Common myeloid progenitor, CD34-positive (primary cell): Measurements from ENCODE around the gene C1QTNF9.

ENCODE experiments used
- CTCF ChIA-PET: fragments of 350-600 bp; sonication (Branson Sonifier 250); formaldehyde crosslinking; loops from one replicate; lab custom pipeline; 2021; ENCODE audit warnings: antibody characterized with exemption; lab: Charles Lee
- POLR2A ChIA-PET: fragments of 350-600 bp; sonication (Branson Sonifier 250); formaldehyde crosslinking; loops from one replicate; lab custom pipeline; 2021; ENCODE audit warnings: antibody characterized with exemption; lab: Charles Lee
- DNase-seq, 3 donors: peaks; one replicate each; pipeline versions ENCODE4 v3.0.0 to v3.0.0-alpha.2; 2013
- H3K27ac ChIP-seq, 2 experiments: 1 replicate in 1 of 2; 2 replicates in 1 of 2; pipeline ENCODE4 v1.7.0; 2013; ENCODE audit warnings: inconsistent platforms in 2 of 2, low read length in 2 of 2, mild to moderate bottlenecking in 2 of 2, low read depth in 1 of 2, moderate library complexity in 1 of 2; ENCODE audit not compliant: severe bottlenecking in 2 of 2, insufficient read depth in 1 of 2, poor library complexity in 1 of 2
- H3K27me3 ChIP-seq, 5 experiments: replicated peaks in 2 of 5; 1 replicate in 3 of 5; 2 replicates in 2 of 5; pipeline versions ENCODE4 v1.6.1 to v1.7.0; 2013; ENCODE audit warnings: low read length in 4 of 5, mild to moderate bottlenecking in 2 of 5, moderate library complexity in 2 of 5, inconsistent platforms in 1 of 5; ENCODE audit not compliant: insufficient read depth in 5 of 5, control insufficient read depth in 4 of 5
- H3K36me3 ChIP-seq, 4 experiments: 1 replicate in 2 of 4; 2 replicates in 2 of 4; pipeline versions ENCODE4 v1.6.1 to v1.7.0; 2013; ENCODE audit warnings: low read length in 3 of 4, control low read depth in 1 of 4, mild to moderate bottlenecking in 1 of 4; ENCODE audit not compliant: control insufficient read depth in 4 of 4, insufficient read depth in 4 of 4
- H3K4me1 ChIP-seq, 4 experiments: 1 replicate in 3 of 4; 2 replicates in 1 of 4; pipeline versions ENCODE4 v1.6.1 to v1.7.1; 2013; ENCODE audit warnings: low read length in 3 of 4, mild to moderate bottlenecking in 3 of 4, control low read depth in 1 of 4, inconsistent platforms in 1 of 4, moderate library complexity in 1 of 4; ENCODE audit not compliant: control insufficient read depth in 4 of 4, insufficient read depth in 4 of 4; ENCODE audit errors: control extremely low read depth in 1 of 4
- H3K4me3 ChIP-seq, 7 experiments: 1 replicate in 4 of 7; 2 replicates in 3 of 7; pipeline versions ENCODE4 v1.5.1 to v1.7.0; 2013; ENCODE audit warnings: mild to moderate bottlenecking in 7 of 7, low read length in 6 of 7, moderate library complexity in 6 of 7, inconsistent platforms in 2 of 7, low read depth in 2 of 7, control low read depth in 1 of 7; ENCODE audit not compliant: insufficient read depth in 4 of 7, control insufficient read depth in 1 of 7; ENCODE audit errors: extremely low read depth in 1 of 7
- H3K9me3 ChIP-seq, 5 experiments: 1 replicate in 4 of 5; 2 replicates in 1 of 5; pipeline versions ENCODE4 v1.6.1 to v1.7.1; 2013; ENCODE audit warnings: low read length in 4 of 5, mild to moderate bottlenecking in 2 of 5, inconsistent platforms in 1 of 5, low read depth in 1 of 5, moderate library complexity in 1 of 5; ENCODE audit not compliant: control insufficient read depth in 4 of 5, insufficient read depth in 2 of 5; ENCODE audit errors: control extremely low read depth in 1 of 5
- WGBS: methylation state at CpG from one replicate; pipeline ENCODE4 v1.1.5; 2013; ENCODE audit not compliant: insufficient coverage; 5-methylcytosine and 5-hydroxymethylcytosine counted together

Gene C1QTNF9

GRCh38 chr13:24287748-24288287, 21.6 kb upstream of the C1QTNF9 start:
- H3K9me3 ChIP-seq: no peaks in the 10 kb centered on the region
- no peak for DNase-seq
- ChIA-PET POLR2A (no interaction called here), CTCF (interaction anchor here (0.5 to 1.1 kb wide), 4 partner anchors 15 to 35 kb away, joined by 3 to 4 read pairs (median 3); no protein-coding TSS in a partner anchor)
- no peaks in the 10 kb centered on the region for H3K4me1 ChIP-seq
- peaks cover 31 to 95% (median 55%) of the 10 kb centered on the region in 4 experiments for H3K36me3 ChIP-seq
- no peak overlapping the region for H3K27ac ChIP-seq
- H3K4me3 ChIP-seq: no peak overlapping the region
- no peaks in the 10 kb centered on the region for H3K27me3 ChIP-seq
- 94% methylated on average over 8 of the region's 8 CpGs for WGBS

GRCh38 chr13:24288870-24289269, 20.5 kb upstream of the C1QTNF9 start:
- H3K4me3 ChIP-seq: no peak overlapping the region
- CTCF ChIA-PET: interaction anchor here (1.4 kb wide), 1 partner anchor 18 kb away, joined by 3 read pairs; no protein-coding TSS in a partner anchor
- peaks cover 31 to 96% (median 61%) of the 10 kb centered on the region in 4 experiments for H3K36me3 ChIP-seq
- POLR2A ChIA-PET: no interaction called here
- H3K4me1 ChIP-seq: no peaks in the 10 kb centered on the region
- DNase-seq: no peak
- H3K27me3 ChIP-seq: no peaks in the 10 kb centered on the region
- no peaks in the 10 kb centered on the region for H3K9me3 ChIP-seq
- H3K27ac ChIP-seq: no peak overlapping the region
- WGBS: 100% methylated on average over 3 of the region's 5 CpGs

- POLR2A ChIA-PET: no interaction called here
Measured at GRCh38 chr13:24290280-24290932, 19.0 kb upstream of the C1QTNF9 start.

GRCh38 chr13:24292481-24292880, 16.9 kb upstream of the C1QTNF9 start:
- no peak overlapping the region for H3K4me3 ChIP-seq
- WGBS: 98% methylated on average over 5 of the region's 6 CpGs
- no peak overlapping the region for H3K27ac ChIP-seq
- ChIA-PET CTCF (interaction anchor here (0.6 to 1.1 kb wide), 2 partner anchors 29 to 237 kb away, joined by 3 read pairs; no protein-coding TSS in a partner anchor), POLR2A (no interaction called here)
- DNase-seq: no peak
- no peaks in the 10 kb centered on the region for H3K4me1 ChIP-seq
- no peaks in the 10 kb centered on the region for H3K9me3 ChIP-seq
- H3K36me3 ChIP-seq: peaks cover 16 to 96% (median 76%) of the 10 kb centered on the region in 4 experiments
- H3K27me3 ChIP-seq: no peaks in the 10 kb centered on the region

More at GRCh38 chr13:24290280-24290932, 19.0 kb upstream of the C1QTNF9 start:
- no peak overlapping the region for H3K27ac ChIP-seq
- peaks cover 23 to 96% (median 65%) of the 10 kb centered on the region in 4 experiments for H3K36me3 ChIP-seq
- 97% methylated on average over 20 of the region's 20 CpGs for WGBS
- CTCF ChIA-PET: interaction anchor here (1.2 to 1.5 kb wide), 4 partner anchors 9 to 67 kb away, joined by 3 to 4 read pairs (median 3); no protein-coding TSS in a partner anchor
- H3K4me1 ChIP-seq: no peaks in the 10 kb centered on the region
- no peaks in the 10 kb centered on the region for H3K9me3 ChIP-seq
- no peak overlapping the region for H3K4me3 ChIP-seq
- H3K27me3 ChIP-seq: no peaks in the 10 kb centered on the region
- no peak for DNase-seq

- Histone ChIP-seq H3K9me3 (no peaks in the 10 kb centered on the region), H3K4me1 (no peaks in the 10 kb centered on the region), H3K27ac (no peak overlapping the region), H3K36me3 (peaks cover 14 to 96% (median 82%) of the 10 kb centered on the region in 4 experiments), H3K27me3 (no peaks in the 10 kb centered on the region), H3K4me3 (no peak overlapping the region)
- 94% methylated on average over 10 of the region's 10 CpGs for WGBS
- ChIA-PET POLR2A (no interaction called here), CTCF (interaction anchor here (1.2 kb wide), 1 partner anchor 12 kb away, joined by 3 read pairs; no protein-coding TSS in a partner anchor)
- DNase-seq: no peak
Measured at GRCh38 chr13:24293746-24294145, 15.6 kb upstream of the C1QTNF9 start.

GRCh38 chr13:24299488-24300114, 9.8 kb upstream of the C1QTNF9 start:
- DNase-seq: no peak
- Histone ChIP-seq H3K4me1 (no peaks in the 10 kb centered on the region), H3K27ac (no peak overlapping the region), H3K4me3 (no peak overlapping the region), H3K36me3 (peaks cover 15 to 96% (median 72%) of the 10 kb centered on the region in 4 experiments), H3K9me3 (no peaks in the 10 kb centered on the region), H3K27me3 (no peaks in the 10 kb centered on the region)
- WGBS: 99% methylated on average over 15 of the region's 16 CpGs
- ChIA-PET POLR2A (no interaction called here), CTCF (no interaction called here)

GRCh38 chr13:24301434-24301833, 7.9 kb upstream of the C1QTNF9 start:
- no peak for DNase-seq
- no peak overlapping the region for H3K27ac ChIP-seq
- 81% methylated on average over 6 of the region's 12 CpGs for WGBS
- no peaks in the 10 kb centered on the region for H3K4me1 ChIP-seq
- H3K36me3 ChIP-seq: peaks cover 15 to 86% (median 61%) of the 10 kb centered on the region in 4 experiments
- ChIA-PET CTCF (no interaction called here), POLR2A (no interaction called here)
- no peak overlapping the region for H3K4me3 ChIP-seq
- no peaks in the 10 kb centered on the region for H3K27me3 ChIP-seq
- no peaks in the 10 kb centered on the region for H3K9me3 ChIP-seq
